Measurements from ENCODE around the gene HYAL3. TPM values are rescaled to one million over a fixed set of nuclear protein-coding genes. Genes with fewer than 3 reads are reported as not detected.
A peak's percentile ranks its signal among the peaks of the same experiment; 100 is the strongest.

Gene HYAL3
- total RNA-seq, 1 experiment from 2014 or later = 10.3 TPM

DNA sequence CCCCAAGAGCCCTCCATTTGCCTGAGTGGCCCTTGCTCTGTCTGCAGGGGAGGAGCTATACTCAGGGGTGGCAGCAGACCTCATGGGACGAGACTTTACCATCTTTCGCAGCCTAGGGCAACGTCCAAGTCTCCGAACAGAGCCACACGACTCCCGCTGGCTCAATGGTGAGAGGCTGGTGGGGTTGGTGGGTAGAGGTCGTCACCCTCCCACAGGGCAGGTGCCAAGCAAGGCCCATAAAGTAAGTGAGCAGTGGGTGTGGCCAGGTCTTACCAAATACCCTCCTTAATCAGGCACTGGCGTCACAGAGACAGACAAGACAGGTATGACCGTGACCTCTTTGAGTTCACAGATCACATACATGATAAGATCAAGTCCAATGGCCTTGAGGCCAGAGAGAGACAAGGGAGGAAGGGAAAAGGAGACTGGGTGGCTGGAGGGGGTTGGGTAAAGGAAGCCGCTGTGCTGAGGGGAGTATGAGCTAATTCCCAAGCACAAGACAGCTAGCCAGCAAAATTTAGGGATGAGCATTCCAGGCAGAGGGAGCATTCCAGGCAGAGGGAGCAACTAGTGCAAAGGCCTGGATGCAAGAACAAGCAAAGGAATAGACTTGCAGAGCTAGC is 27.8 kb downstream of the HYAL3 start:
- ATAC-seq = no peak
- Histone ChIP-seq H3K27ac (ENCODE audit: low read depth, low read length) (no peak overlapping the region; the same call in 1 of the 2 replicates), H3K36me3 (ENCODE audit: control insufficient read depth in 1 of 2, insufficient read depth in 2 of 2, low read length in 2 of 2) (no peaks in the 10 kb centered on the region), H3K9me2 (ENCODE audit: insufficient read depth) (no peaks in the 10 kb centered on the region), H2AFZ (ENCODE audit: low read depth, low read length, poor library complexity, severe bottlenecking) (no peak overlapping the region), H3K4me2 (ENCODE audit: low read length) (peak overlapping the region; percentile 12; the same call in 1 of the 2 replicates), H3K9me3 (ENCODE audit: control insufficient read depth in 1 of 2, insufficient read depth in 1 of 2, low read depth in 1 of 2, low read length in 2 of 2) (no peaks in the 10 kb centered on the region), H3K9ac (ENCODE audit: low read length) (no peak overlapping the region), H3K79me2 (ENCODE audit: insufficient read depth, low read length) (no peaks in the 10 kb centered on the region), H4K20me1 (ENCODE audit: insufficient read depth) (no peaks in the 10 kb centered on the region), H3K4me1 (ENCODE audit: control insufficient read depth in 1 of 2, insufficient read depth in 2 of 2, low read length in 2 of 2) (peaks cover 65 to 79% of the 10 kb centered on the region in 2 experiments), H3K27me3 (ENCODE audit: insufficient read depth, low read length) (no peaks in the 10 kb centered on the region), H3K4me3 (replicated peaks in 1 of 2; ENCODE audit: low read depth in 1 of 2, low read length in 2 of 2) (no peak overlapping the region)
- no peak for DNase-seq (ENCODE audit: low read depth, low spot score)
- BruUV-seq (replicated peaks) = no TSS peak
- TF ChIP-seq EZH2 (IDR thresholded peaks at IDR 0.05) = no peak
- no peak for TF ChIP-seq TCF7L2 (IDR thresholded peaks at IDR 0.05; ENCODE audit: borderline replicate concordance, extremely low read depth, insufficient read depth, insufficient read length)
- TF ChIP-seq, protein P1, sequence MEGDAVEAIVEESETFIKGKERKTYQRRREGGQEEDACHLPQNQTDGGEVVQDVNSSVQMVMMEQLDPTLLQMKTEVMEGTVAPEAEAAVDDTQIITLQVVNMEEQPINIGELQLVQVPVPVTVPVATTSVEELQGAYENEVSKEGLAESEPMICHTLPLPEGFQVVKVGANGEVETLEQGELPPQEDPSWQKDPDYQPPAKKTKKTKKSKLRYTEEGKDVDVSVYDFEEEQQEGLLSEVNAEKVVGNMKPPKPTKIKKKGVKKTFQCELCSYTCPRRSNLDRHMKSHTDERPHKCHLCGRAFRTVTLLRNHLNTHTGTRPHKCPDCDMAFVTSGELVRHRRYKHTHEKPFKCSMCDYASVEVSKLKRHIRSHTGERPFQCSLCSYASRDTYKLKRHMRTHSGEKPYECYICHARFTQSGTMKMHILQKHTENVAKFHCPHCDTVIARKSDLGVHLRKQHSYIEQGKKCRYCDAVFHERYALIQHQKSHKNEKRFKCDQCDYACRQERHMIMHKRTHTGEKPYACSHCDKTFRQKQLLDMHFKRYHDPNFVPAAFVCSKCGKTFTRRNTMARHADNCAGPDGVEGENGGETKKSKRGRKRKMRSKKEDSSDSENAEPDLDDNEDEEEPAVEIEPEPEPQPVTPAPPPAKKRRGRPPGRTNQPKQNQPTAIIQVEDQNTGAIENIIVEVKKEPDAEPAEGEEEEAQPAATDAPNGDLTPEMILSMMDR (IDR thresholded peaks at IDR 0.05 in 2 of 3, conservative IDR thresholded peaks at IDR 0.05 in 1 of 3; ENCODE audit: borderline replicate concordance in 1 of 3, insufficient read depth in 1 of 3, low read depth in 2 of 3, low read length in 2 of 3) = no peak
- TF ChIP-seq POLR2AphosphoS5 (IDR thresholded peaks at IDR 0.05; ENCODE audit: low read depth, low read length) = no peak
- no peak for TF ChIP-seq RAD21 (IDR thresholded peaks at IDR 0.05; ENCODE audit: low read depth)
- no peak for TF ChIP-seq CBX3 (IDR thresholded peaks at IDR 0.05; ENCODE audit: low read depth)
- TF ChIP-seq SIN3A (IDR thresholded peaks at IDR 0.05; ENCODE audit: low read depth) = no peak
- TF ChIP-seq JUND (IDR thresholded peaks at IDR 0.05) = no peak
- ChIA-PET RAD21 (ENCODE audit: low non-redundant PET in 1 of 2, low total read pairs in 2 of 2, uncharacterized antibody in 2 of 2, unreplicated experiment in 2 of 2) (interaction anchor here (1.1 to 1.9 kb wide), 2 partner anchors 11 kb away, joined by 4 to 7 read pairs; no protein-coding TSS in a partner anchor), CTCF (interaction anchor here (1.1 to 3.4 kb wide), 5 partner anchors 11 to 77 kb away, joined by 3 to 27 read pairs (median 9); no protein-coding TSS in a partner anchor), POLR2A (interaction anchor here (1.0 to 1.5 kb wide), 2 partner anchors 21 to 36 kb away, joined by 3 to 4 read pairs; partner anchors contain the start of genes GNAI2 and IFRD2)
- intact Hi-C loops (cut with micrococcal nuclease) = loop anchor here (5.0 kb wide), 1 partner anchor 149 kb away; no protein-coding TSS in a partner anchor

Measured in HCT116 (cell line).